Stomach smooth muscle (tissue), 2 donors: ENCODE data around the gene KCNJ12.

ENCODE experiments used
- H3K27ac ChIP-seq: one replicate; pipeline ENCODE4 v1.7.0; 2013; ENCODE audit warnings: mild to moderate bottlenecking, low read length, inconsistent platforms
- H3K27me3 ChIP-seq, 2 donors: one replicate each; pipeline ENCODE4 v1.7.0; 2013; ENCODE audit warnings: low read length in 2 of 2; ENCODE audit not compliant: insufficient read depth in 2 of 2, control insufficient read depth in 1 of 2
- H3K36me3 ChIP-seq, 2 donors: one replicate each; pipeline ENCODE4 v1.7.0; 2013; ENCODE audit warnings: low read length in 2 of 2; ENCODE audit not compliant: control insufficient read depth in 2 of 2, insufficient read depth in 2 of 2
- H3K4me1 ChIP-seq: one replicate; pipeline ENCODE4 v1.7.0; 2013; ENCODE audit warnings: low read length; ENCODE audit not compliant: control insufficient read depth, insufficient read depth
- H3K4me3 ChIP-seq, 2 donors: one replicate each; pipeline ENCODE4 v1.7.0; 2013; ENCODE audit warnings: low read length in 2 of 2
- H3K9ac ChIP-seq, 2 donors: one replicate each; pipeline ENCODE4 v1.7.0; 2013; ENCODE audit warnings: low read length in 2 of 2, mild to moderate bottlenecking in 1 of 2
- H3K9me3 ChIP-seq, 2 donors: one replicate each; pipeline ENCODE4 v1.7.0; 2013; ENCODE audit warnings: low read length in 2 of 2; ENCODE audit not compliant: control insufficient read depth in 2 of 2
- donor health status: healthy.
- donor health status: Pancreatic carcinoma.

Gene KCNJ12

GRCh38 chr17:21358682-21359482, 17.3 kb upstream of the KCNJ12 start:
- H3K4me1 ChIP-seq = peaks cover 4% of the 10 kb centered on the region
- H3K4me3 ChIP-seq = no peak overlapping the region
- no peaks in the 10 kb centered on the region for H3K27me3 ChIP-seq
- no peaks in the 10 kb centered on the region for H3K9me3 ChIP-seq
- H3K36me3 ChIP-seq = no peaks in the 10 kb centered on the region
- no peak overlapping the region for H3K27ac ChIP-seq
- no peak overlapping the region for H3K9ac ChIP-seq

GRCh38 chr17:21359483-21359840, 16.7 kb upstream of the KCNJ12 start:
- H3K36me3 ChIP-seq = no peaks in the 10 kb centered on the region
- no peak overlapping the region for H3K9ac ChIP-seq
- peaks cover 4% of the 10 kb centered on the region for H3K4me1 ChIP-seq
- no peaks in the 10 kb centered on the region for H3K9me3 ChIP-seq
- H3K4me3 ChIP-seq = no peak overlapping the region
- no peaks in the 10 kb centered on the region for H3K27me3 ChIP-seq
- no peak overlapping the region for H3K27ac ChIP-seq

- Histone ChIP-seq H3K27ac (no peak overlapping the region), H3K9ac (no peak overlapping the region), H3K27me3 (no peaks in the 10 kb centered on the region), H3K4me1 (peaks cover 4% of the 10 kb centered on the region), H3K9me3 (no peaks in the 10 kb centered on the region), H3K4me3 (no peak overlapping the region), H3K36me3 (no peaks in the 10 kb centered on the region)
These were observed 16.1 kb upstream of the KCNJ12 start for GRCh38 chr17:21360048-21360447.

GRCh38 chr17:21361020-21361809, 14.9 kb upstream of the KCNJ12 start:
- H3K27me3 ChIP-seq = no peaks in the 10 kb centered on the region
- H3K4me3 ChIP-seq = no peak overlapping the region
- no peak overlapping the region for H3K27ac ChIP-seq
- H3K4me1 ChIP-seq = peaks cover 4% of the 10 kb centered on the region
- H3K36me3 ChIP-seq = no peaks in the 10 kb centered on the region
- no peak overlapping the region for H3K9ac ChIP-seq
- no peaks in the 10 kb centered on the region for H3K9me3 ChIP-seq

- Histone ChIP-seq H3K4me1 (peaks cover 4% of the 10 kb centered on the region), H3K27ac (no peak overlapping the region), H3K4me3 (no peak overlapping the region), H3K9ac (no peak overlapping the region), H3K9me3 (no peaks in the 10 kb centered on the region), H3K27me3 (no peaks in the 10 kb centered on the region), H3K36me3 (no peaks in the 10 kb centered on the region)
These were observed 13.7 kb upstream of the KCNJ12 start for GRCh38 chr17:21362331-21362931.

GRCh38 chr17:21363776-21364642, 12.1 kb upstream of the KCNJ12 start:
- H3K27ac ChIP-seq = no peak overlapping the region
- no peaks in the 10 kb centered on the region for H3K36me3 ChIP-seq
- no peaks in the 10 kb centered on the region for H3K9me3 ChIP-seq
- H3K4me1 ChIP-seq = peaks cover 4% of the 10 kb centered on the region
- no peaks in the 10 kb centered on the region for H3K27me3 ChIP-seq
- no peak overlapping the region for H3K4me3 ChIP-seq
- no peak overlapping the region for H3K9ac ChIP-seq

- Histone ChIP-seq H3K36me3 (no peaks in the 10 kb centered on the region), H3K27ac (no peak overlapping the region), H3K9ac (no peak overlapping the region), H3K4me1 (no peaks in the 10 kb centered on the region), H3K9me3 (no peaks in the 10 kb centered on the region), H3K4me3 (no peak overlapping the region), H3K27me3 (no peaks in the 10 kb centered on the region)
These were observed 11.1 kb upstream of the KCNJ12 start for GRCh38 chr17:21365016-21365415.

GRCh38 chr17:21368545-21369246, 7.5 kb upstream of the KCNJ12 start:
- Histone ChIP-seq H3K27me3 (no peaks in the 10 kb centered on the region), H3K27ac (no peak overlapping the region), H3K4me3 (no peak overlapping the region), H3K36me3 (no peaks in the 10 kb centered on the region), H3K9ac (no peak overlapping the region), H3K4me1 (peaks cover 8% of the 10 kb centered on the region), H3K9me3 (no peaks in the 10 kb centered on the region)

- no peaks in the 10 kb centered on the region for H3K36me3 ChIP-seq
- no peak overlapping the region for H3K27ac ChIP-seq
- no peak overlapping the region for H3K9ac ChIP-seq
- peaks cover 8% of the 10 kb centered on the region for H3K4me1 ChIP-seq
- no peaks in the 10 kb centered on the region for H3K27me3 ChIP-seq
- no peak overlapping the region for H3K4me3 ChIP-seq
- no peaks in the 10 kb centered on the region for H3K9me3 ChIP-seq
These were observed 6.8 kb upstream of the KCNJ12 start for GRCh38 chr17:21369395-21369794.

GRCh38 chr17:21370430-21370829, 5.7 kb upstream of the KCNJ12 start:
- Histone ChIP-seq H3K36me3 (no peaks in the 10 kb centered on the region), H3K27me3 (no peaks in the 10 kb centered on the region), H3K4me3 (peak overlapping the region in 1 of 2 donors; percentile 40), H3K9me3 (no peaks in the 10 kb centered on the region), H3K9ac (no peak overlapping the region), H3K4me1 (peaks cover 8% of the 10 kb centered on the region), H3K27ac (peak overlapping the region; percentile 24)
